Endometrial microvascular endothelial cells (primary cell): ENCODE results near the gene SCN1B. TPM values are rescaled to one million over a fixed set of nuclear protein-coding genes. Genes with fewer than 3 reads are reported as not detected.

Source experiments
- in situ Hi-C: cut with HindIII; loops from 2 replicates; pipeline ENCODE4 v1.10.0; 2017; ENCODE audit warnings: low sequenced_read_pairs, low pct_unique_long_range_greater_than_20kb; ENCODE audit errors: inconsistent ontology term
- total RNA-seq: library from RNA; depleted of rRNA; stranded (reverse); fragments of >200 nt; gene quantifications from one replicate; pipeline ENCODE4 v1.2.3, GENCODE V29; 2015; ENCODE audit errors: inconsistent ontology term

SCN1B gene
- total RNA-seq, 1 donor from 2014 or later, result 11.1 TPM

GRCh38 chr19:35080613-35081170, 50.4 kb downstream of the SCN1B start:
- in situ Hi-C loops, result no loop called here

GRCh38 chr19:35081201-35081600, 50.9 kb downstream of the SCN1B start:
- in situ Hi-C loops, result no loop called here

- in situ Hi-C loops, result no loop called here
Measured at GRCh38 chr19:35083691-35084508, 53.6 kb downstream of the SCN1B start.

GRCh38 chr19:35084509-35084762, 54.2 kb downstream of the SCN1B start:
- in situ Hi-C loops, result no loop called here

- in situ Hi-C loops, result no loop called here
Measured at GRCh38 chr19:35085947-35086346, 55.7 kb downstream of the SCN1B start.

GRCh38 chr19:35086455-35086854, 56.2 kb downstream of the SCN1B start:
- in situ Hi-C loops, result no loop called here

- in situ Hi-C loops, result no loop called here
Measured at GRCh38 chr19:35087393-35087792, 57.1 kb downstream of the SCN1B start.

- in situ Hi-C loops, result no loop called here
Measured at GRCh38 chr19:35088131-35088913, 58.1 kb downstream of the SCN1B start.

GRCh38 chr19:35089554-35089953, 59.3 kb downstream of the SCN1B start:
- in situ Hi-C loops, result no loop called here

Other genes starting within 250 kb of the SCN1B start
- 3.3 TPM for gene ZNF30, start 103.6 kb upstream of the SCN1B start, total RNA-seq
- 15.1 TPM for gene ZNF792, start 66.2 kb upstream of the SCN1B start, total RNA-seq
- gene GRAMD1A, start 30.1 kb upstream of the SCN1B start, total RNA-seq, result 52.4 TPM
- not detected for gene HPN, start 11.3 kb downstream of the SCN1B start, total RNA-seq
- not detected for gene FXYD3, start 85.4 kb downstream of the SCN1B start, total RNA-seq
- gene LGI4, start 104.6 kb downstream of the SCN1B start, total RNA-seq, result not detected
- not detected for gene FXYD1, start 108.4 kb downstream of the SCN1B start, total RNA-seq
- gene FXYD7, start 112.8 kb downstream of the SCN1B start, total RNA-seq, result not detected
- 194 TPM for gene FXYD5, start 124.3 kb downstream of the SCN1B start, total RNA-seq
- gene FAM187B, start 198.3 kb downstream of the SCN1B start, total RNA-seq, result not detected
- gene LSR, start 218.5 kb downstream of the SCN1B start, total RNA-seq, result 0.09 TPM
- gene USF2, start 238.5 kb downstream of the SCN1B start, total RNA-seq, result 61.4 TPM